H1 (cell line): ENCODE data around the gene TNFRSF1A. TPM values are rescaled to one million over a fixed set of nuclear protein-coding genes. Genes with fewer than 3 reads are reported as not detected.

Experiments used
- polyA plus RNA-seq, 7 experiments: library from polyadenylated mRNA; depleted of rRNA in 3 of 7; stranded (reverse) in 5 of 7; unstranded in 2 of 7; fragments of >200 nt in 5 of 7; fragments of 200-250 nt in 2 of 7; gene quantifications; 1 replicate in 5 of 7; 2 replicates in 1 of 7; 4 replicates in 1 of 7; pipeline versions ENCODE4 v1.2.1 to v1.2.3, GENCODE V29; 2011 to 2013; ENCODE audit warnings: missing spikeins in 2 of 7, mixed read lengths in 2 of 7
- total RNA-seq: library from RNA; stranded (reverse); fragmentation: NEBNext Ultra II Directional; extraction: Animal tissue kit (Norgen Biotek cat#: 25700); gene quantifications from 2 replicates; pipeline ENCODE4 v1.2.1, GENCODE V29; 2021
- TF ChIP-seq, protein P1 (sequence below): fragments of 300-600 bp; sonication (generic); IDR thresholded peaks from 2 replicates; pipeline ENCODE4 v1.7.1; 2012; ENCODE audit warnings: low read length, moderate library complexity, mild to moderate bottlenecking, inconsistent platforms; ENCODE audit not compliant: insufficient replicate concordance

Gene TNFRSF1A
- total and polyA plus RNA-seq, 2 of the 8 experiments (the other 6 are each of a cell fraction or from before 2014, with no cell fraction given) = 28.7 to 42.1 TPM

DNA sequence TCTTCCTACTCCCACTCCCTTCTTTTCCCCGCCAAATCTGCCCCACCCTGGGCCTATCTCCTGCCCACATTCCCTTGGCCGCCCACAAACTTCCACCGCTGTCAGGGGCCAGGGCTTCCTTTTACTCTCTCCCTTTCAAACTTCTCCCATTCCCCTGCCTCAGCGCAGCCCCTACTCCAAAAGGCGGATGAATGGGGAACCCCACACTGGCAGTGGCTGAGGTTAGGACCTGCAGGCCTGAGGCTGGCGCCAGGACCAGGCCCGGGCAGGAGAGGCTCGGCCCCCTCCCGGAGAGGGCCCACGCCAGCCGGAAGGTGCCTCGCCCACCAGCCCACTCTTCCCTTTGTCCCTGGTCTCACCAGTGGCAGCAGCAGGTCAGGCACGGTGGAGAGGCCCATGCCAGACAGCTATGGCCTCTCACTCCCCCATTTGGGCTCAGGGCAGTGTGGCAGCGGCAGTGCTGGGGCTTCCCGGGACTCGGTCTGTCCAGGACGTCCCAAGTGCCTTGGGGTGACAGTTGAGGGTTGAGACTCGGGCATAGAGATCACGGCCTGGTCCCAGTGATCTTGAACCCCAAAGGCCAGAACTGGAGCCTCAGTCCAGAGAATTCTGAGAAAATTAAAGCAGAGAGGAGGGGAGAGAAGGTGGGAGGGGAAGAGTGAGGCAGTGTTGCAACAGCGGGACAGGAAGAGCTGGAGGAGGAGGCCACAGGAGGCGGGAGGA is at the start of gene TNFRSF1A (continued):
- TF ChIP-seq, protein P1, sequence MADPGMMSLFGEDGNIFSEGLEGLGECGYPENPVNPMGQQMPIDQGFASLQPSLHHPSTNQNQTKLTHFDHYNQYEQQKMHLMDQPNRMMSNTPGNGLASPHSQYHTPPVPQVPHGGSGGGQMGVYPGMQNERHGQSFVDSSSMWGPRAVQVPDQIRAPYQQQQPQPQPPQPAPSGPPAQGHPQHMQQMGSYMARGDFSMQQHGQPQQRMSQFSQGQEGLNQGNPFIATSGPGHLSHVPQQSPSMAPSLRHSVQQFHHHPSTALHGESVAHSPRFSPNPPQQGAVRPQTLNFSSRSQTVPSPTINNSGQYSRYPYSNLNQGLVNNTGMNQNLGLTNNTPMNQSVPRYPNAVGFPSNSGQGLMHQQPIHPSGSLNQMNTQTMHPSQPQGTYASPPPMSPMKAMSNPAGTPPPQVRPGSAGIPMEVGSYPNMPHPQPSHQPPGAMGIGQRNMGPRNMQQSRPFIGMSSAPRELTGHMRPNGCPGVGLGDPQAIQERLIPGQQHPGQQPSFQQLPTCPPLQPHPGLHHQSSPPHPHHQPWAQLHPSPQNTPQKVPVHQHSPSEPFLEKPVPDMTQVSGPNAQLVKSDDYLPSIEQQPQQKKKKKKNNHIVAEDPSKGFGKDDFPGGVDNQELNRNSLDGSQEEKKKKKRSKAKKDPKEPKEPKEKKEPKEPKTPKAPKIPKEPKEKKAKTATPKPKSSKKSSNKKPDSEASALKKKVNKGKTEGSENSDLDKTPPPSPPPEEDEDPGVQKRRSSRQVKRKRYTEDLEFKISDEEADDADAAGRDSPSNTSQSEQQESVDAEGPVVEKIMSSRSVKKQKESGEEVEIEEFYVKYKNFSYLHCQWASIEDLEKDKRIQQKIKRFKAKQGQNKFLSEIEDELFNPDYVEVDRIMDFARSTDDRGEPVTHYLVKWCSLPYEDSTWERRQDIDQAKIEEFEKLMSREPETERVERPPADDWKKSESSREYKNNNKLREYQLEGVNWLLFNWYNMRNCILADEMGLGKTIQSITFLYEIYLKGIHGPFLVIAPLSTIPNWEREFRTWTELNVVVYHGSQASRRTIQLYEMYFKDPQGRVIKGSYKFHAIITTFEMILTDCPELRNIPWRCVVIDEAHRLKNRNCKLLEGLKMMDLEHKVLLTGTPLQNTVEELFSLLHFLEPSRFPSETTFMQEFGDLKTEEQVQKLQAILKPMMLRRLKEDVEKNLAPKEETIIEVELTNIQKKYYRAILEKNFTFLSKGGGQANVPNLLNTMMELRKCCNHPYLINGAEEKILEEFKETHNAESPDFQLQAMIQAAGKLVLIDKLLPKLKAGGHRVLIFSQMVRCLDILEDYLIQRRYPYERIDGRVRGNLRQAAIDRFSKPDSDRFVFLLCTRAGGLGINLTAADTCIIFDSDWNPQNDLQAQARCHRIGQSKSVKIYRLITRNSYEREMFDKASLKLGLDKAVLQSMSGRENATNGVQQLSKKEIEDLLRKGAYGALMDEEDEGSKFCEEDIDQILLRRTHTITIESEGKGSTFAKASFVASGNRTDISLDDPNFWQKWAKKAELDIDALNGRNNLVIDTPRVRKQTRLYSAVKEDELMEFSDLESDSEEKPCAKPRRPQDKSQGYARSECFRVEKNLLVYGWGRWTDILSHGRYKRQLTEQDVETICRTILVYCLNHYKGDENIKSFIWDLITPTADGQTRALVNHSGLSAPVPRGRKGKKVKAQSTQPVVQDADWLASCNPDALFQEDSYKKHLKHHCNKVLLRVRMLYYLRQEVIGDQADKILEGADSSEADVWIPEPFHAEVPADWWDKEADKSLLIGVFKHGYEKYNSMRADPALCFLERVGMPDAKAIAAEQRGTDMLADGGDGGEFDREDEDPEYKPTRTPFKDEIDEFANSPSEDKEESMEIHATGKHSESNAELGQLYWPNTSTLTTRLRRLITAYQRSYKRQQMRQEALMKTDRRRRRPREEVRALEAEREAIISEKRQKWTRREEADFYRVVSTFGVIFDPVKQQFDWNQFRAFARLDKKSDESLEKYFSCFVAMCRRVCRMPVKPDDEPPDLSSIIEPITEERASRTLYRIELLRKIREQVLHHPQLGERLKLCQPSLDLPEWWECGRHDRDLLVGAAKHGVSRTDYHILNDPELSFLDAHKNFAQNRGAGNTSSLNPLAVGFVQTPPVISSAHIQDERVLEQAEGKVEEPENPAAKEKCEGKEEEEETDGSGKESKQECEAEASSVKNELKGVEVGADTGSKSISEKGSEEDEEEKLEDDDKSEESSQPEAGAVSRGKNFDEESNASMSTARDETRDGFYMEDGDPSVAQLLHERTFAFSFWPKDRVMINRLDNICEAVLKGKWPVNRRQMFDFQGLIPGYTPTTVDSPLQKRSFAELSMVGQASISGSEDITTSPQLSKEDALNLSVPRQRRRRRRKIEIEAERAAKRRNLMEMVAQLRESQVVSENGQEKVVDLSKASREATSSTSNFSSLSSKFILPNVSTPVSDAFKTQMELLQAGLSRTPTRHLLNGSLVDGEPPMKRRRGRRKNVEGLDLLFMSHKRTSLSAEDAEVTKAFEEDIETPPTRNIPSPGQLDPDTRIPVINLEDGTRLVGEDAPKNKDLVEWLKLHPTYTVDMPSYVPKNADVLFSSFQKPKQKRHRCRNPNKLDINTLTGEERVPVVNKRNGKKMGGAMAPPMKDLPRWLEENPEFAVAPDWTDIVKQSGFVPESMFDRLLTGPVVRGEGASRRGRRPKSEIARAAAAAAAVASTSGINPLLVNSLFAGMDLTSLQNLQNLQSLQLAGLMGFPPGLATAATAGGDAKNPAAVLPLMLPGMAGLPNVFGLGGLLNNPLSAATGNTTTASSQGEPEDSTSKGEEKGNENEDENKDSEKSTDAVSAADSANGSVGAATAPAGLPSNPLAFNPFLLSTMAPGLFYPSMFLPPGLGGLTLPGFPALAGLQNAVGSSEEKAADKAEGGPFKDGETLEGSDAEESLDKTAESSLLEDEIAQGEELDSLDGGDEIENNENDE = no peak
